ENCODE results near the gene PDIK1L. TPM values are rescaled to one million over a fixed set of nuclear protein-coding genes. Genes with fewer than 3 reads are reported as not detected.

PDIK1L gene
- total and polyA plus RNA-seq, 9 of the 15 experiments (the other 6 are each of a cell fraction or from before 2014, with no cell fraction given), result 12.8 to 30.2 (median 21.5) TPM

DNA sequence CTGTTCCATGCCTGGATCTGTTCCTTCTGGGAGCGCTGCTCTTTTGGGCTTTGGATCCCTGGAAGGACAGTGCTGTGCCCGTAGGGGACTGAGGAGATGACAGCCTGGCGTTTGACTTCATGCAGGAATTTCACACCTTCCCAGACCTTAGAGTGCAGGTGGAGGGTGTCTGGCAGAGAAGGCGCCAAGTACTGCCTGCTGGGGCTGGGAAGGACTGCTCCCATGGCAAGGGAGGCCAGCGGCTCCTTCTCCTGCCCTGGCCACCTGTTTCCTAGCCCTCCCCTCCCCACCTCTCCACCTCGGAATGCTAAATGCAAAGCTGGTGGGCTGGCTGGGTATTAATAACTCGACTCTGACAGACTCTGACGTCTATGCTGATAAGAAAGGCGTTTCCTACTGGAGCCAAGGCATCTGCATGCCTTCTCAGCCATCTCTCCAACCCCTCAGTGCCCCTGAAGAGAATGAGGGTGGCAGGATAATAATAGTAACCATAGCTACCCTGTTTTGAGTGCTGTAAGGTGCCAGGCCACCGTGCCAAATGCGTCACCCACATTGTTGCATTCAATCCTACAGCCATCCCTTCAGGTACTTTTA lies 17.5 kb upstream of the PDIK1L start (continued):
- TF ChIP-seq PML (IDR thresholded peaks at IDR 0.05; ENCODE audit: low read length), result 0 out of 2 replicates have a peak, but pooled peaks have one; percentile 15
- TF ChIP-seq, protein P1, sequence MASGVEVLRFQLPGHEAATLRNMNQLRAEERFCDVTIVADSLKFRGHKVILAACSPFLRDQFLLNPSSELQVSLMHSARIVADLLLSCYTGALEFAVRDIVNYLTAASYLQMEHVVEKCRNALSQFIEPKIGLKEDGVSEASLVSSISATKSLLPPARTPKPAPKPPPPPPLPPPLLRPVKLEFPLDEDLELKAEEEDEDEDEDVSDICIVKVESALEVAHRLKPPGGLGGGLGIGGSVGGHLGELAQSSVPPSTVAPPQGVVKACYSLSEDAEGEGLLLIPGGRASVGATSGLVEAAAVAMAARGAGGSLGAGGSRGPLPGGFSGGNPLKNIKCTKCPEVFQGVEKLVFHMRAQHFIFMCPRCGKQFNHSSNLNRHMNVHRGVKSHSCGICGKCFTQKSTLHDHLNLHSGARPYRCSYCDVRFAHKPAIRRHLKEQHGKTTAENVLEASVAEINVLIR (CRISPR knock-in tag; IDR thresholded peaks at IDR 0.05), result 0 out of 2 replicates have a peak, but pooled peaks have one; percentile 17
- TF ChIP-seq RBBP5 (IDR thresholded peaks at IDR 0.05; ENCODE audit: borderline replicate concordance, insufficient read depth, low read length, poor library complexity, severe bottlenecking), result peak; percentile 43
- peak; percentile 41; the same call in 1 of the 2 replicates for TF ChIP-seq HIVEP1 (CRISPR knock-in tag; IDR thresholded peaks at IDR 0.05)
- no peak for TF ChIP-seq ZNF347 (CRISPR knock-in tag; IDR thresholded peaks at IDR 0.05; ENCODE audit: low read depth)
- no peak for TF ChIP-seq EP400 (IDR thresholded peaks at IDR 0.05)
- TF ChIP-seq, protein P2, sequence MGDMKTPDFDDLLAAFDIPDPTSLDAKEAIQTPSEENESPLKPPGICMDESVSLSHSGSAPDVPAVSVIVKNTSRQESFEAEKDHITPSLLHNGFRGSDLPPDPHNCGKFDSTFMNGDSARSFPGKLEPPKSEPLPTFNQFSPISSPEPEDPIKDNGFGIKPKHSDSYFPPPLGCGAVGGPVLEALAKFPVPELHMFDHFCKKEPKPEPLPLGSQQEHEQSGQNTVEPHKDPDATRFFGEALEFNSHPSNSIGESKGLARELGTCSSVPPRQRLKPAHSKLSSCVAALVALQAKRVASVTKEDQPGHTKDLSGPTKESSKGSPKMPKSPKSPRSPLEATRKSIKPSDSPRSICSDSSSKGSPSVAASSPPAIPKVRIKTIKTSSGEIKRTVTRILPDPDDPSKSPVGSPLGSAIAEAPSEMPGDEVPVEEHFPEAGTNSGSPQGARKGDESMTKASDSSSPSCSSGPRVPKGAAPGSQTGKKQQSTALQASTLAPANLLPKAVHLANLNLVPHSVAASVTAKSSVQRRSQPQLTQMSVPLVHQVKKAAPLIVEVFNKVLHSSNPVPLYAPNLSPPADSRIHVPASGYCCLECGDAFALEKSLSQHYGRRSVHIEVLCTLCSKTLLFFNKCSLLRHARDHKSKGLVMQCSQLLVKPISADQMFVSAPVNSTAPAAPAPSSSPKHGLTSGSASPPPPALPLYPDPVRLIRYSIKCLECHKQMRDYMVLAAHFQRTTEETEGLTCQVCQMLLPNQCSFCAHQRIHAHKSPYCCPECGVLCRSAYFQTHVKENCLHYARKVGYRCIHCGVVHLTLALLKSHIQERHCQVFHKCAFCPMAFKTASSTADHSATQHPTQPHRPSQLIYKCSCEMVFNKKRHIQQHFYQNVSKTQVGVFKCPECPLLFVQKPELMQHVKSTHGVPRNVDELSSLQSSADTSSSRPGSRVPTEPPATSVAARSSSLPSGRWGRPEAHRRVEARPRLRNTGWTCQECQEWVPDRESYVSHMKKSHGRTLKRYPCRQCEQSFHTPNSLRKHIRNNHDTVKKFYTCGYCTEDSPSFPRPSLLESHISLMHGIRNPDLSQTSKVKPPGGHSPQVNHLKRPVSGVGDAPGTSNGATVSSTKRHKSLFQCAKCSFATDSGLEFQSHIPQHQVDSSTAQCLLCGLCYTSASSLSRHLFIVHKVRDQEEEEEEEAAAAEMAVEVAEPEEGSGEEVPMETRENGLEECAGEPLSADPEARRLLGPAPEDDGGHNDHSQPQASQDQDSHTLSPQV (IDR thresholded peaks at IDR 0.05), result no peak
- TF ChIP-seq FOSL1 (tag; conservative IDR thresholded peaks at IDR 0.05), result 0 out of 2 replicates have a peak, but pooled peaks have one; percentile 26
- peak; percentile 89 for TF ChIP-seq MEIS2 (IDR thresholded peaks at IDR 0.05; ENCODE audit: partially characterized antibody)
- peak; percentile 76 for TF ChIP-seq CREM (IDR thresholded peaks at IDR 0.05; ENCODE audit: low read depth)
- 0 out of 2 replicates have a peak, but pooled peaks have one; percentile 22 for TF ChIP-seq E2F3 (CRISPR knock-in tag; IDR thresholded peaks at IDR 0.05)
- TF ChIP-seq YBX1 (IDR thresholded peaks at IDR 0.05), result no peak
- TF ChIP-seq, protein P3, sequence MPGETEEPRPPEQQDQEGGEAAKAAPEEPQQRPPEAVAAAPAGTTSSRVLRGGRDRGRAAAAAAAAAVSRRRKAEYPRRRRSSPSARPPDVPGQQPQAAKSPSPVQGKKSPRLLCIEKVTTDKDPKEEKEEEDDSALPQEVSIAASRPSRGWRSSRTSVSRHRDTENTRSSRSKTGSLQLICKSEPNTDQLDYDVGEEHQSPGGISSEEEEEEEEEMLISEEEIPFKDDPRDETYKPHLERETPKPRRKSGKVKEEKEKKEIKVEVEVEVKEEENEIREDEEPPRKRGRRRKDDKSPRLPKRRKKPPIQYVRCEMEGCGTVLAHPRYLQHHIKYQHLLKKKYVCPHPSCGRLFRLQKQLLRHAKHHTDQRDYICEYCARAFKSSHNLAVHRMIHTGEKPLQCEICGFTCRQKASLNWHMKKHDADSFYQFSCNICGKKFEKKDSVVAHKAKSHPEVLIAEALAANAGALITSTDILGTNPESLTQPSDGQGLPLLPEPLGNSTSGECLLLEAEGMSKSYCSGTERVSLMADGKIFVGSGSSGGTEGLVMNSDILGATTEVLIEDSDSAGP (CRISPR knock-in tag; IDR thresholded peaks at IDR 0.05), result no peak
- TF ChIP-seq, protein P4, sequence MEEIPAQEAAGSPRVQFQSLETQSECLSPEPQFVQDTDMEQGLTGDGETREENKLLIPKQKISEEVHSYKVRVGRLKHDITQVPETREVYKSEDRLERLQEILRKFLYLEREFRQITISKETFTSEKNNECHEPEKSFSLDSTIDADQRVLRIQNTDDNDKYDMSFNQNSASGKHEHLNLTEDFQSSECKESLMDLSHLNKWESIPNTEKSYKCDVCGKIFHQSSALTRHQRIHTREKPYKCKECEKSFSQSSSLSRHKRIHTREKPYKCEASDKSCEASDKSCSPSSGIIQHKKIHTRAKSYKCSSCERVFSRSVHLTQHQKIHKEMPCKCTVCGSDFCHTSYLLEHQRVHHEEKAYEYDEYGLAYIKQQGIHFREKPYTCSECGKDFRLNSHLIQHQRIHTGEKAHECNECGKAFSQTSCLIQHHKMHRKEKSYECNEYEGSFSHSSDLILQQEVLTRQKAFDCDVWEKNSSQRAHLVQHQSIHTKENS (CRISPR knock-in tag; IDR thresholded peaks at IDR 0.05), result no peak
- TF ChIP-seq, protein P5, sequence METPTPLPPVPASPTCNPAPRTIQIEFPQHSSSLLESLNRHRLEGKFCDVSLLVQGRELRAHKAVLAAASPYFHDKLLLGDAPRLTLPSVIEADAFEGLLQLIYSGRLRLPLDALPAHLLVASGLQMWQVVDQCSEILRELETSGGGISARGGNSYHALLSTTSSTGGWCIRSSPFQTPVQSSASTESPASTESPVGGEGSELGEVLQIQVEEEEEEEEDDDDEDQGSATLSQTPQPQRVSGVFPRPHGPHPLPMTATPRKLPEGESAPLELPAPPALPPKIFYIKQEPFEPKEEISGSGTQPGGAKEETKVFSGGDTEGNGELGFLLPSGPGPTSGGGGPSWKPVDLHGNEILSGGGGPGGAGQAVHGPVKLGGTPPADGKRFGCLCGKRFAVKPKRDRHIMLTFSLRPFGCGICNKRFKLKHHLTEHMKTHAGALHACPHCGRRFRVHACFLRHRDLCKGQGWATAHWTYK (CRISPR knock-in tag; IDR thresholded peaks at IDR 0.05), result peak; percentile 42; the same call in 1 of the 2 replicates
- no peak for TF ChIP-seq ZC3H4 (CRISPR knock-in tag; IDR thresholded peaks at IDR 0.05; ENCODE audit: borderline replicate concordance)
